NCI-H1105 (cell line): ENCODE results near the gene CDON.
A peak's percentile ranks its signal among the peaks of the same experiment; 100 is the strongest.

Experiments used
- DNase-seq: peaks from one replicate; lab custom pipeline; 2025; lab: John Stamatoyannopoulos, UW

CDON gene

GRCh38 chr11:125944350-125945010 is 118.2 kb downstream of the CDON start:
- no peak for DNase-seq

DNA sequence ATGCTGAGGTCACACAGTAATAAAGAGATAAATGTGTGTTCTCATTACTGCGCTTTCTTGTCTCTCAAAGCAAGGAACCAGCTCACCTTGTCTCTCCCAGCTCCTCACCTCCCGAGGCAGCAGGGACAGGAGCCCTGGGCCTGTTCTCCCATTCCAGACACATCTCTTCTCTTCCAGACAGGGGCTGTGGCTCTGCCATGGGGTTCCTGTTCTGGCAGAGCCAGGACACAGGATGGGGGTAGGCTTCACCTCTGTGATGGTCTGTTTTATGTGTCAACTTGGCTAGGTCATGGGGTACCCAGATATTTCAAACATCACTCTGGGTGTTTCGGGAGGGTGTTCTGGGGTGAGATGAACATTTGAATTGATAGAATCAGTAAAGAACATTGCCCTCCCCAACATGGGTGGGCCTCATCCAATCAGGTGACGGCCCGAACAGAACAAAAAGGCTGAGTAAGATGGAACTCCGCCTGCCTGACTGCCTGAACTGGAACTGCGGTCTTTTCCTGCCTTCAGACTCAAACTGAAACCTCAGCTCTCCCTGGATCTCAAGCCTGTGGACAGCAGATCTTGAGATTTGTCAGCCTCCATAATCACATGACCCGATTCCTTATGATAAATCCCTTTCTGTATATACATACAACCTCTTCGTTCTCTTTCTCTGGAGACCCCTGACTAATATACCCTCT is 118.9 kb downstream of the CDON start:
- no peak for DNase-seq

- DNase-seq = no peak
These were observed 119.8 kb downstream of the CDON start for GRCh38 chr11:125942771-125943428.

DNA sequence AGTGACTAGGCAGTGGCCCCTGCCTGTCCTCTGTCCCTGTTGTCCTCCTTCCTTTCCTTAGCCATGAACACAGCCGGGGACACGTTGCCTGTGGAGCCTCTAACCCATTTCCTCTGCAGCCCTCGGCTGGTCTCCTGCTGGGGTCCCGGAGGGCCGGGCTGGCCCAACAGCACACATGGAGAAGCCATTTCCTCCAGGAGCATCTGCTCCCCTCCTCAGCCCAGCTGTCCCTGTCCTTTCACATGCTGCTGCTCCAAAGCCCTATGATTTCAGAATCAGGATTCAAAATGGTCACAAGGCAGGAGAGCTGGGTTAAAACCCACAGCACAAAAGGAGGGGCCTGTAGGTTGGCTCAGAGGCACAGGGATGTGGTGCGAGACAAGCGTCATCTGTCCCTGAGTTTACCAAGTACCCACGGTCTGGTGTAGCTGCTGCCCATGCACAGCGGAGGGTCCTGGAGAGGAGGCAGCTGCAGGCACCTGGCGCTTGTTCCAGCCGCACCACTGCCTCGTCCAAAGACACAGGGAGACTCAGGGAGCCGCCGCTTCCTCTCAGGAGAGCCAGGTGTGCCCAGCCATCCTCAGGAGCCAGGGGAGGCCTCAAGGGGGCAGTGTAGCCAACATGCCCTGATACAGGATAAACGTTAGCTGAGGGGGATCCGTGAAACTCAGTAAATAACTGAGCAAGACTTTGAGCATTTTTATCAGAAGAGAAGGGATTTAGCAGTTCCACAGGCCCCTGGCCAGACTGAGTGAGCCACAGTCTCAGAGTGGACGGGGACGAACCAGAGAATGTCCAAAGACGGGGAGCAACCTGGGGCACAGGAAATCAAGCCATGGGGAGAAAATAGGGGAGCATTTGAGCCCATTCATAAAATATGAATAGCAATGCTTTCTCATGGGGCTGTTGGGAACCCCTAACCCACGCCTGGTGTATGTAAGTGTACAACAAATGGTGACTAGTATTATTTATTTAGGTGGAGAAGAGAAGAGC is 120.8 kb downstream of the CDON start:
- DNase-seq = peak; percentile 88

GRCh38 chr11:125941267-125941618 is 121.4 kb downstream of the CDON start:
- DNase-seq = no peak

DNA sequence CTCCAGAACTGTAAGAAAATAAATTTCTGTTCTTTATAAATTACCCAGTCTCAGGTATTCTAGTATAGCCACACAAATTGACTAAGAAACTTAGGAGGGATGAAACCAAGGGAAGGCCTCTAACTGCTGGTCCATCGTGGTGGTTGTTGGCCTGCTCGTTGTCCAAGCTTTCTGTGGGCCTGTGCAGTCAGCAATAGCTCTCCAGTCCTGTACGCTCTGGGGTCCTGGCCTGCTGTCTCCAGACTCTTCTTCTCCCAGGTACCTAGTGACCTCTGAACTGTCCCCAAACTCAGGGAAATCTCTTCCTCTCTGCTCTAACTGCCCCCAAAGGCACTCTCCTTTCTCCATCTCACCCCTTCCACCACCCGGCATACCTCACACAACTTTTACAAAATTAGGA is 122.5 kb downstream of the CDON start:
- DNase-seq = no peak

- DNase-seq = no peak
These were observed 123.6 kb downstream of the CDON start for GRCh38 chr11:125939081-125939521.

GRCh38 chr11:125938418-125938817 is 124.2 kb downstream of the CDON start:
- DNase-seq = no peak

- DNase-seq = no peak
These were observed 127.0 kb downstream of the CDON start for GRCh38 chr11:125935618-125936199.

DNA sequence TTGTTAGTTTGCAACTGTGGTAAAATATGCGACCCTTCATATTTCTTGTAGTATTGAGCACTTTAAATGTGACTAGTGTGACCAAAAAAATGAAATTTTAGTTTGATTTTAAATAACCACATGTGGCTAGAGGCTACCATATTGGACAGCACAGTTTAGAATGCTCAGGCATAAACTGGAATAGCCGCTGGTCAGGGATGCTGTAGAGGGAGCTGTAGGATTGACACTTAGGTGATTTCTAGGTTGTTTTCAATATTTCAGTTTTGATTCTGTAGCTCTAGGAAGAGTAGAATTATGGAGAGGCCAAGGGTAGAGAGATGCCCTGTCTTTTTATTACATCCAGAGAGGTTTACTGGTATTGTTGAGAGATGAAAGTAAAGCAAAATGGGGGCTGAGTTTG is 127.6 kb downstream of the CDON start:
- no peak for DNase-seq

- DNase-seq = no peak
These were observed 128.2 kb downstream of the CDON start for GRCh38 chr11:125934473-125934872.

GRCh38 chr11:125933030-125933813 is 129.4 kb downstream of the CDON start:
- no peak for DNase-seq

DNA sequence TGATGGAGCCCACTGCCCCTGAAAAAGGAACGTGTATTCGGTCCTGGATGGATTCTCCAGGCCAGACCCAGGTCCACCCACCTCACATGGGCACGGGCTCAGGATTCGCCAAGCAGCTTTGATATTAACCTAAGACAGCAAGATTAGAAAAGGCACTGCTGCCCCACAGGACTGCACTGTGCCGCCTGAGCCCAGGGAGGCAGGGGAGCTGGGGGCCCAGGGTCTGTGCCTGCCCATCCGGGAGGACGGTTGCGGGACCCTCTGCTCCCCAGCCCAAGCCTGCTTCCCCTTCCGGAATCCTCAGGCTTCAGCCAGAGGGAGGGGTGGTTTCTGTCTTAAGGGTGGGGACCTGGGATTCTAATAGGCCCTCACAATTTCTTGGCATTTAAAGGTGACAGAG is 130.4 kb downstream of the CDON start:
- DNase-seq = no peak

DNA sequence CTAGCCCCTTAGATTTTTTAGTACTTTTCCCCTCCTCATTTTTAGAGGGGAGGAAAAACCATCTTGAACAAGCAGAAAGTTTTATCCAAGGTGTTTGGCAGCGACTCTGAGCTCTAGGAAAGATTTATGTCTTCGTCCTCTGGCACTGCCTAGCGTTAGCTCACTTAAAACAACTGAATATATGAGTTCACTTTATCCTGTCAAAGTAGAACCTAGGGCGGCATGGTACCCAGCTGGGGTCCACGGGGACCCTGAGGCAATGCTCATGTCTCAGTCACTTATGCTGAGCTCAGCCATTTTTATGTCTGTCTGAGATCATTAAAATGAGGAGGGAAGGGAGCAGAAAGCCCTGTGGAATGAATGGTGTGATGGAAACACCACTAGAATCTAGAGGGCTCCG is 131.0 kb downstream of the CDON start:
- DNase-seq = no peak

GRCh38 chr11:125931116-125931515 is 131.6 kb downstream of the CDON start:
- DNase-seq = no peak

GRCh38 chr11:125930076-125930450 is 132.6 kb downstream of the CDON start:
- no peak for DNase-seq

- DNase-seq = no peak
These were observed 133.1 kb downstream of the CDON start for GRCh38 chr11:125929445-125930075.

- DNase-seq = no peak
These were observed 136.0 kb downstream of the CDON start for GRCh38 chr11:125926682-125927081.

GRCh38 chr11:125925804-125926203 is 136.9 kb downstream of the CDON start:
- no peak for DNase-seq

DNA sequence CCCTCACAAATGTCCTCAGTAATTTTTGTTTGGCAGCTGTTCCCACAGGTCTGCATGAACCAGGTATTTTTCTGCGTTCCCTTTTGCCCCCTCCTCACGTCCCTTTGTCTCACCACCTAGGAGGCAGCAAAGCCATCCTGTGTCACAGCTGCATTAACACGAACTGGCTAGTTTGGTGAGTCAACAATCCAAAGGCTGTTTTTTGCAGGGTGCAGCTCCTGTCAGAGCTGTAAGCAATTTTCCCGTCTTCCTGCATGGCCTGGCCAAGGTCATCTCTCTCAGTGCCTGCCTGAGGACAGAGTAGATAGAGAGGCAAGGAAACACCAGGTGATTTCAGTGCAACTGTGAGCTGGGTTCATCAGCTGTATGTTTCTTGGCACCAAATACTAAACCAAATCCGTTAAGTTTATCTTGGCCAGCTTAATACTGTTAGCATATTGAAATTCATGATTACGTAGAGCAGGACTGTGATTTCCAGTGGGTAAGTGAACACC is 137.4 kb downstream of the CDON start:
- no peak for DNase-seq
